Prostate gland (tissue), 2 donors: ENCODE results near the gene PMM1. TPM values are rescaled to one million over a fixed set of nuclear protein-coding genes. Genes with fewer than 3 reads are reported as not detected.

Experiments
- DNase-seq: peaks from one replicate; pipeline ENCODE4 v3.0.0-alpha.2; 2019; ENCODE audit warnings: low spot score
- H3K27ac ChIP-seq, 2 donors: fragments of 200-600 bp; sonication (generic); 2 replicates each; pipeline ENCODE4 v1.5.1; 2017 to 2019
- H3K27me3 ChIP-seq: fragments of 200-600 bp; sonication (generic); replicated peaks from 2 replicates; pipeline ENCODE4 v1.5.1; 2019; ENCODE audit not compliant: insufficient read depth
- H3K36me3 ChIP-seq, 2 donors: fragments of 200-600 bp; sonication (generic); 1 replicate in 1 of 2; 2 replicates in 1 of 2; pipeline versions ENCODE4 v1.5.1 to v1.8.1; 2017 to 2019
- H3K4me1 ChIP-seq: fragments of 200-600 bp; sonication (generic); replicated peaks from 2 replicates; pipeline ENCODE4 v1.5.1; 2019
- H3K4me3 ChIP-seq, 2 donors: fragments of 200-600 bp; sonication (generic); 2 replicates each; pipeline ENCODE4 v1.5.1; 2017 to 2019
- H3K9me3 ChIP-seq: fragments of 200-600 bp; sonication (generic); 2 replicates; pipeline ENCODE4 v1.5.1; 2017
- CTCF ChIP-seq, 4 experiments: fragments of 200-600 bp in 2 of 4; fragments of 450-650 bp in 2 of 4; sonication (generic) in 2 of 4; IDR thresholded peaks; 1 replicate in 3 of 4; 2 replicates in 1 of 4; pipeline ENCODE4 v1.5.1; 2016 to 2019; ENCODE audit warnings: antibody characterized with exemption in 4 of 4, mild to moderate bottlenecking in 2 of 4, moderate library complexity in 2 of 4
- POLR2A ChIP-seq: fragments of 450-650 bp; IDR thresholded peaks from one replicate; pipeline ENCODE4 v1.6.1; 2016; ENCODE audit warnings: antibody characterized with exemption, mild to moderate bottlenecking
- POLR2AphosphoS5 ChIP-seq: sonication (generic); formaldehyde crosslinking; IDR thresholded peaks from one replicate; pipeline ENCODE4 v1.6.1; 2017; ENCODE audit warnings: antibody characterized with exemption
- WGBS: methylation state at CpG from one replicate; pipeline ENCODE4 v1.1.5; 2018; 5-methylcytosine and 5-hydroxymethylcytosine counted together
- intact Hi-C: fragments of 100-400 bp; cut with DNase I; formaldehyde crosslinking; loops from one replicate; pipeline ENCODE4 v1.14.2; 2022
- total RNA-seq, 2 donors: library from RNA; depleted of rRNA; stranded (reverse); fragments of >200 nt; gene quantifications; one replicate each; pipeline ENCODE4 v1.1.0, GENCODE V29; 2016

PMM1 gene
- total RNA-seq, 2 donors from 2014 or later, result 49.0 to 58.6 TPM

- Histone ChIP-seq H3K4me1 (peaks cover 7% of the 10 kb centered on the region), H3K27ac (no peak overlapping the region), H3K27me3 (no peaks in the 10 kb centered on the region), H3K36me3 (no peaks in the 10 kb centered on the region), H3K9me3 (no peaks in the 10 kb centered on the region), H3K4me3 (no peak overlapping the region)
- 95% methylated on average over 4 of the region's 4 CpGs for WGBS
- intact Hi-C loops, result loop anchor here (5.0 kb wide), 1 partner anchor 55 kb away; no protein-coding TSS in a partner anchor
- DNase-seq, result no peak
- no peak for TF ChIP-seq POLR2A
- no peak for TF ChIP-seq CTCF (IDR thresholded peaks at IDR 0.05)
- no peak for TF ChIP-seq POLR2AphosphoS5
Observed at GRCh38 chr22:41542224-41542623, 47.4 kb downstream of the PMM1 start.

GRCh38 chr22:41541484-41541883 is 48.2 kb downstream of the PMM1 start:
- H3K4me3 ChIP-seq, result no peak overlapping the region
- no peak overlapping the region for H3K27ac ChIP-seq
- H3K4me1 ChIP-seq, result peaks cover 7% of the 10 kb centered on the region
- DNase-seq, result no peak
- no peaks in the 10 kb centered on the region for H3K36me3 ChIP-seq
- no peaks in the 10 kb centered on the region for H3K27me3 ChIP-seq
- no peak for TF ChIP-seq POLR2AphosphoS5
- no peak for TF ChIP-seq POLR2A
- no peak for TF ChIP-seq CTCF (IDR thresholded peaks at IDR 0.05)
- WGBS, result 58% methylated on average over 3 of the region's 3 CpGs
- no peaks in the 10 kb centered on the region for H3K9me3 ChIP-seq
- intact Hi-C loops, result loop anchor here (5.0 kb wide), 1 partner anchor 56 kb away; no protein-coding TSS in a partner anchor

- Histone ChIP-seq H3K27me3 (no peaks in the 10 kb centered on the region), H3K36me3 (no peaks in the 10 kb centered on the region), H3K9me3 (no peaks in the 10 kb centered on the region), H3K27ac (no peak overlapping the region), H3K4me3 (no peak overlapping the region), H3K4me1 (peaks cover 7% of the 10 kb centered on the region)
- 93% methylated on average over 7 of the region's 7 CpGs for WGBS
- no peak for DNase-seq
- intact Hi-C loops, result loop anchor here (5.0 kb wide), 1 partner anchor 57 kb away; no protein-coding TSS in a partner anchor
- no peak for TF ChIP-seq CTCF (IDR thresholded peaks at IDR 0.05)
- TF ChIP-seq POLR2A, result no peak
- TF ChIP-seq POLR2AphosphoS5, result no peak
Observed at GRCh38 chr22:41540365-41540764, 49.3 kb downstream of the PMM1 start.

GRCh38 chr22:41540006-41540315 is 49.7 kb downstream of the PMM1 start:
- intact Hi-C loops, result loop anchor here (5.0 kb wide), 1 partner anchor 57 kb away; no protein-coding TSS in a partner anchor
- Histone ChIP-seq H3K4me1 (peaks cover 7% of the 10 kb centered on the region), H3K27me3 (no peaks in the 10 kb centered on the region), H3K4me3 (no peak overlapping the region), H3K27ac (no peak overlapping the region), H3K36me3 (no peaks in the 10 kb centered on the region), H3K9me3 (no peaks in the 10 kb centered on the region)
- TF ChIP-seq POLR2A (no peak), POLR2AphosphoS5 (no peak), CTCF (IDR thresholded peaks at IDR 0.05) (no peak)
- no peak for DNase-seq
- 83% methylated on average over 3 of the region's 3 CpGs for WGBS

GRCh38 chr22:41539146-41540005 is 50.3 kb downstream of the PMM1 start:
- H3K36me3 ChIP-seq, result no peaks in the 10 kb centered on the region
- 81% methylated on average over 13 of the region's 13 CpGs for WGBS
- peaks cover 7% of the 10 kb centered on the region for H3K4me1 ChIP-seq
- no peak overlapping the region for H3K27ac ChIP-seq
- no peaks in the 10 kb centered on the region for H3K27me3 ChIP-seq
- no peak for TF ChIP-seq POLR2AphosphoS5
- no peak for TF ChIP-seq POLR2A
- no peak for TF ChIP-seq CTCF (IDR thresholded peaks at IDR 0.05)
- DNase-seq, result no peak
- no peak overlapping the region for H3K4me3 ChIP-seq
- intact Hi-C loops, result loop anchor here (5.0 kb wide), 1 partner anchor 58 kb away; no protein-coding TSS in a partner anchor
- no peaks in the 10 kb centered on the region for H3K9me3 ChIP-seq
